C4-2B (cell line): Measurements from ENCODE around the gene TTC38.

Experiments used
- H3K27ac ChIP-seq: fragments of 450-650 bp; 2 replicates; pipeline ENCODE4 v1.5.1; 2017
- ZFX ChIP-seq: fragments of 450-650 bp; IDR thresholded peaks from 2 replicates; pipeline ENCODE4 v1.6.1; 2017
- TF ChIP-seq, protein P1 (sequence below): fragments of 450-650 bp; conservative IDR thresholded peaks from 2 replicates; pipeline ENCODE4 v1.5.1; 2017; ENCODE audit warnings: mild to moderate bottlenecking

Gene TTC38

DNA sequence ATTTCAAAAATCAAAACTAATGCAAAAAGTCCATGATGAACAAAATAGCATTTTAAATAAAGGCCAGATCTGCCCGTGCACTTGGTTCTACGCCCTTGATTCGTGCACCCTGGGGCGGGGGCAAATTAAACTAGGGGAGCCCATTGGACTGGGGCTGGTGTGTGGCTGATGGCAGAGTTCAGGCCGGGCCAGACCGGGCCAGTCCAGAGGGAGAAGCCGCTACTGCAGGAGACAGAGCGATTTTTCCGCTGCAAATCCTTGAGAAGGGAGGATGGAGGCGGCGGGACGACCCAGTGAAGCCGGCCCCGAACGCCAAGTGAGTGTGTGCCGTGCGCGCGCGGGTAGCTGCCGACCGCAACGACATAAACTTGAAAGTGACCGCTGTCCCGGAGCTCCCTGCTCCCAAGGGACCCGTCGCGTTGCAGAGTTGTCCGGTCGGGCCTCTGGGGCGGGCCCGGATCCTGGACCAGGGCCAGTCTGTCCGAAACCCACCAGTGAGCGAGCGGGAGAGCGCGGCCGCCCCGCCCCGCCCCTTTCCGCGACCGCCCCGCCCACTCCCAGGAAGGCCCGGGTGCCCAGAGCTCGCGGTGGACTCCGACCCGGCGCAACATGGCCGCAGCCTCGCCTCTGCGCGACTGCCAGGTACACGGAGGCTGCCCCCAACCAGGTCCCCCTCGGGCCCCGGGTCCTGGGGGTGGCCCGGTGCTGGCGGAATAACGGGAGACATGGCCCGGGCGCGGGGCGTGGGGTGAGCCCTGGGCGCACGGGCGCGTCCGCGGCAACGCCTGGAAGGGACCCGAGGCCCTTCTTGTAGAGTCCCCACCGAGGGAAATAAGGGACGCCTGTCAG is at the start of gene TTC38:
Gene TTC38, plus strand, starts transcription at position 578 of the 849 bp plus-strand sequence. Its CDS starts 32 bp downstream, at position 610.
- peak within 1 kb of the TSS; percentile 89 for H3K27ac ChIP-seq
- peak; percentile 61 for TF ChIP-seq ZFX
- TF ChIP-seq, protein P1, sequence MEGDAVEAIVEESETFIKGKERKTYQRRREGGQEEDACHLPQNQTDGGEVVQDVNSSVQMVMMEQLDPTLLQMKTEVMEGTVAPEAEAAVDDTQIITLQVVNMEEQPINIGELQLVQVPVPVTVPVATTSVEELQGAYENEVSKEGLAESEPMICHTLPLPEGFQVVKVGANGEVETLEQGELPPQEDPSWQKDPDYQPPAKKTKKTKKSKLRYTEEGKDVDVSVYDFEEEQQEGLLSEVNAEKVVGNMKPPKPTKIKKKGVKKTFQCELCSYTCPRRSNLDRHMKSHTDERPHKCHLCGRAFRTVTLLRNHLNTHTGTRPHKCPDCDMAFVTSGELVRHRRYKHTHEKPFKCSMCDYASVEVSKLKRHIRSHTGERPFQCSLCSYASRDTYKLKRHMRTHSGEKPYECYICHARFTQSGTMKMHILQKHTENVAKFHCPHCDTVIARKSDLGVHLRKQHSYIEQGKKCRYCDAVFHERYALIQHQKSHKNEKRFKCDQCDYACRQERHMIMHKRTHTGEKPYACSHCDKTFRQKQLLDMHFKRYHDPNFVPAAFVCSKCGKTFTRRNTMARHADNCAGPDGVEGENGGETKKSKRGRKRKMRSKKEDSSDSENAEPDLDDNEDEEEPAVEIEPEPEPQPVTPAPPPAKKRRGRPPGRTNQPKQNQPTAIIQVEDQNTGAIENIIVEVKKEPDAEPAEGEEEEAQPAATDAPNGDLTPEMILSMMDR, result no peak

DNA sequence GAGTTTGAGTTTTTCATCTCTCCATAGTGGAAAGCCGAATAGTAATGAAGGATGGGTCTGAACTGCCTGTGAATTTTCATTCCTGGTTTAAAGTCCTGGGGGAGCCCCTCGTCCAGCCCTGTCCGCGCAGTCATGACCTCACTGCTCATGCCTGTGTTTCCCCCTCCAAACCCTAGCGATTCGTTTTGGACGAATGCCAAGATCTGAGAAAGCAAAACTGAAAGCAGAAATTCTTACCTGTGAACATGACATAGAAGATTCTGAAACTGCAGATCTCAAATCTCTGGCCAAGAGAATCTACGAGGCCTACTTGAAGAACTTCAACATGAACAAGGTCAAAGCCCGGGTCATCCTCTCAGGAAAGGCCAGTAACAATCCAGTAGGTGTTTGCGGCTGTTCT is 48.2 kb upstream of the TTC38 start:
- TF ChIP-seq, protein P1, result no peak
- TF ChIP-seq ZFX, result no peak
- H3K27ac ChIP-seq, result no peak overlapping the region

DNA sequence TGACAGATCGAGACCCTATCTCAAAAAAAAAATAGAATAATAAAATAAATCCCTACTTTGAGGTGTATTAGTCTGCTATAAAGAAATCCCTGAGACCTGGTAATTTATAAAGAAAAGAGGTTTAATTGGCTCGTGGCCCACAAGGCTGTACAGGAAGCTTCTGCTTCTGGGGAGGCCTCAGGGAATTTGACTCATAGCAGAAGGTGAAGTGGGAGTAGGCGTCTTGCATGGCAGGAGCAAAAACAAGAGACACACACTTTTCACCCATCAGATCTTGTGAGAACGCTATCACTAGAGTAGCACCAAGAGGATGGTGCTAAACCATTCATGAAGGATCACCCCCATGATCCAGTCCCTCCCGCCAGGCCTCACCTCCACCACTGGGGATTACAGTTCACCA is 46.9 kb upstream of the TTC38 start:
- no peak for TF ChIP-seq ZFX
- TF ChIP-seq, protein P1, result no peak
- no peak overlapping the region for H3K27ac ChIP-seq

DNA sequence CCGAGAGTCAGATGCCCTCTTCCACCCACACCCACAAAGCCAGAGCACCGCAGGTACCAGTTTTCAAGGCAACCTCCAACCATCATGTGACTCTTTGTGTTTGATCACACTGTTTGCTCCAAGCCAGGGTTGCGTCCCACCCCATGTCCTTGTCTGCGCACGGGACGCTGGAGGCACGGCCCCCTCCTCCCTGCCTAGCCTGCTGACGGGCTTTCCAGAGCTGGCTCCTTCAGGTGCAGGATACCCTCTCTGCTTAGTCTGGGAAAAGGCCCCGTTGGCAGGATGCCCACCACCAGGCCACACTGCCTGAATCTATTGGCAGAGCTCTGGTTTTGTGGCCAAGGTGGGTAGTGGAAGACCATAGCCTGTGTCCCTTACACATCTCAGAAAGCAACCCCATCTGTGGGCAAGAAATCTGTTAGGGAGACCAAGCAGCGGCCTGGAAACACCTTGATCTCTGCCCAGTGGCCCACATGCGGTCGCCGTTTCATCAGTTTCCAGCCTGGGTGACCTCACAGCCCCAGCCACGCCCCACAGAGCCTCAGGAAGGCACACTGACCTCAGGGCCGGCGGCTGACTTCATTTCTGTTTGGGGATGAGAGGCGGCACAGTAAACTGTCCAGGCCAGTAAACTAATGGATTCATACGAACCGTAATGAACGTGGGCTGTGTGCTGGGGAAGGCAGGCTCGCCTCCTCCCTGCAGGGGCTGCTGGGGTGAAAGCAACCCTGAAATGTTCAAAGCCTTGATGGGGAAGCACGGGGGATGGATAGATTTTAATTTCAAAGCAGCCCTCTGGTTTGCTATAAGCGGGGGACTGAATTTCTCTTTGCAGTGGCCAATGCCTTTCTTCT is 43.5 kb upstream of the TTC38 start:
- no peak overlapping the region for H3K27ac ChIP-seq
- TF ChIP-seq ZFX, result no peak
- TF ChIP-seq, protein P1, result no peak

DNA sequence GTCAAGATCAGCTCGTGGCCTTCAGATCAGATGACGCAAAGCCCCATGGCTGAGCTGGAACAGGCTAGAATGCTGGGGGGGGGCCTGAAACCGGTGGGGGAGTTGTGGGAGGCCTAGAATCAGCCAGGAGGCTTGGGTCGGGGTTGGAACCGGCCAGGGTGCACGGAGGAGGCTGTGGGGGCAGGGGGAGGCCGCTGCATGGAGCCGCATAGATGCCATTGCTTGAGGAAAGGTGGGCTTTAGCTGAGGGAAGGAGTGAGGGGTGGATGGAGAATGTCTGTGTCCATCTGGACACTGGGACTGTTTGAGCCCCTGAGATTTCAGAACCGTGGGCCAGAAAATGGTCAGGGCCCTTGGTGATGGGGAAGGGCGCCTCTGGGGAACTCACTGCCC is 42.9 kb upstream of the TTC38 start:
- TF ChIP-seq ZFX, result no peak
- TF ChIP-seq, protein P1, result no peak
- no peak overlapping the region for H3K27ac ChIP-seq

DNA sequence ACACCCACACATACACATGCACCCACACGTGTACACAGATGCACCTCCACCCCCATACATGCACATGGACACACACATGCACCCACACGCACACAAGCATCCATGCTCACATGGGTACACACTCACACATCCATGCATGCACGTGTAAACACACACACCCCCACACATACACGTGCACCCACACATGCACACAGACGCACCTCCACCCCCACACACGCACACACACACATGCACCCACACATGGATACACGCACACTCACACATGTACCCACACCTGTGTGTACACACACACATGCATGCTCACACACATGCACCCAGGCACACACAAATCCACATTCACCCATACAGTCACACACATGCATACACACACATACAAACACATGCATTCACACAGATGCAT is 42.2 kb upstream of the TTC38 start:
- H3K27ac ChIP-seq, result no peak overlapping the region
- TF ChIP-seq ZFX, result no peak
- TF ChIP-seq, protein P1, result no peak

DNA sequence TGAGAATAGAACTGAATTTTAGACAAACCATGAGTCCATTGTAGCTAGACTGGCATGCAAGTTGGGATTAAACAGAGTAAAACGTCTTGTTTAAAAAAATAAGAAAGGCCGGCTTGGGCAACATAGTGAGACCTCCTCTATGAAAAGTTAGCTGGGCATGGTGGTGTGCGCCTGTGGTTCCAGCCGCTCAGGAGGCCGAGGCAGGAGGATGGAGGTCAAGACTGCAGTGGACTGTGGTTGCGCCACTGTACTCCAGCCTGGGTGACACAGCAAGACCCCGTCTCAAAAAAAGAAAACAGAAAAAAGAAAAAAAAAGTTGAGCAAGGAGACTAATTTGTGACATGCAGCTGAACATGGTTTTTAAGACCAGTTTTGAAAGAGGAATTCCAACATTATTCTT is 41.2 kb upstream of the TTC38 start:
- TF ChIP-seq, protein P1, result no peak
- TF ChIP-seq ZFX, result no peak
- H3K27ac ChIP-seq, result no peak overlapping the region
